ENCODE measurements around the gene SEC22C. TPM values are rescaled to one million over a fixed set of nuclear protein-coding genes. Genes with fewer than 3 reads are reported as not detected.
"Not testable (repeated sequence)": the region's sequence is repeated elsewhere in the genome, so short reads cannot be mapped to it uniquely, and the experiment has no call there.

Gene SEC22C
- total RNA-seq, 1 donor from 2014 or later, result 42.6 TPM

DNA sequence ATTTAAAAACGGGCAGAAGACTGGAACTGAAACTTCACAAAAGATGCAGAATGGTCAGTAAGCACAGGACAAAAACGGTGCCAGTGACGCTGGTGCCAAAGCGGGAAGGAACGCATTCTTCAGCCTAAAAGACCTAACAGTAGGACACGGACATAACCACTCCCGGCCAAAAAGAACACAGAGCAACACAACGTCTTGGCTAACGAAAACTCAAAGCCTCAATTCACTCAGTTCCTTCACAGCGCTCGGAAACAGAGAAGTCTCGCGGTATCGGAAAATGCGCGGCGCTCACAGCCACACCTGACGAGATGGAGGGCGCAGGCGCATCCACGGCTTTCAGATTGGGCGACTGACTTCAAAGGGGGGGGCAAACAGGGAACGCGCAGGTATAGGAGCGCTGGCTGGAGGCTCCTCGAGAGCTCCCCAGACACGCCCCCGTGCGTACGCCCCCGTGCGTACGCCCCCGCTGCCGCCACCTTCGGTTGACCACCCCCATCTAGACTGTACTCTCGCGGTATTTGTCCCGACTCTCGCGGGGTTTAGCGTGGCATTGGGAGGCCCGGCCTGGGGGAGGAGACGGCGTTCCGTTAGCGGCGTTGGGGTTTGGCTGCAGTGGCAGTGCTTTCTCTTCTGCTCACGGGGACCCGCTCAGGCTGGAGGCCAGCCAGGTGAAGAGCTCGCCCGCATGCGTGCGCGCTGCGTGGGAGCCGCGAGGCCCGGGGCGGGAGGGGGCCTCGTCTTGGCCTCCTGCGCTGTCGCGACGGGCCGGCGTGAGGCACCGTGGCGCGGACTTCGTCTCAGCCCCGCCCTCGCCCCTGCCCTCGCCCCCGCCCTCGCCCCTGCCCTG is 18.6 kb upstream of the SEC22C start, which contains the start of gene NKTR:
TSS of gene NKTR (plus strand) at position 576 of the 847 bp plus-strand sequence. CDS start 321 bp downstream, outside the sequence.
- TF ChIP-seq, protein P1, sequence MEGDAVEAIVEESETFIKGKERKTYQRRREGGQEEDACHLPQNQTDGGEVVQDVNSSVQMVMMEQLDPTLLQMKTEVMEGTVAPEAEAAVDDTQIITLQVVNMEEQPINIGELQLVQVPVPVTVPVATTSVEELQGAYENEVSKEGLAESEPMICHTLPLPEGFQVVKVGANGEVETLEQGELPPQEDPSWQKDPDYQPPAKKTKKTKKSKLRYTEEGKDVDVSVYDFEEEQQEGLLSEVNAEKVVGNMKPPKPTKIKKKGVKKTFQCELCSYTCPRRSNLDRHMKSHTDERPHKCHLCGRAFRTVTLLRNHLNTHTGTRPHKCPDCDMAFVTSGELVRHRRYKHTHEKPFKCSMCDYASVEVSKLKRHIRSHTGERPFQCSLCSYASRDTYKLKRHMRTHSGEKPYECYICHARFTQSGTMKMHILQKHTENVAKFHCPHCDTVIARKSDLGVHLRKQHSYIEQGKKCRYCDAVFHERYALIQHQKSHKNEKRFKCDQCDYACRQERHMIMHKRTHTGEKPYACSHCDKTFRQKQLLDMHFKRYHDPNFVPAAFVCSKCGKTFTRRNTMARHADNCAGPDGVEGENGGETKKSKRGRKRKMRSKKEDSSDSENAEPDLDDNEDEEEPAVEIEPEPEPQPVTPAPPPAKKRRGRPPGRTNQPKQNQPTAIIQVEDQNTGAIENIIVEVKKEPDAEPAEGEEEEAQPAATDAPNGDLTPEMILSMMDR (IDR thresholded peaks at IDR 0.05; ENCODE audit: unreplicated experiment), result no peak
- peak within 1 kb of the TSS; percentile 99 for H3K27ac Mint-ChIP-seq
- H3K27me3 Mint-ChIP-seq (ENCODE audit: low read depth), result no peaks in the 10 kb centered on the region
- H3K4me1 Mint-ChIP-seq, result peaks cover 18% of the 10 kb centered on the region
- peaks cover 17% of the 10 kb centered on the region for H3K36me3 Mint-ChIP-seq
- DNase-seq (ENCODE audit: low spot score in 2 of 2, unreplicated experiment in 2 of 2), result peak; percentile 98 to 100
- H3K4me3 Mint-ChIP-seq, result peak within 1 kb of the TSS; percentile 84
- H3K9me3 Mint-ChIP-seq, result peaks cover 5% of the 10 kb centered on the region

DNA sequence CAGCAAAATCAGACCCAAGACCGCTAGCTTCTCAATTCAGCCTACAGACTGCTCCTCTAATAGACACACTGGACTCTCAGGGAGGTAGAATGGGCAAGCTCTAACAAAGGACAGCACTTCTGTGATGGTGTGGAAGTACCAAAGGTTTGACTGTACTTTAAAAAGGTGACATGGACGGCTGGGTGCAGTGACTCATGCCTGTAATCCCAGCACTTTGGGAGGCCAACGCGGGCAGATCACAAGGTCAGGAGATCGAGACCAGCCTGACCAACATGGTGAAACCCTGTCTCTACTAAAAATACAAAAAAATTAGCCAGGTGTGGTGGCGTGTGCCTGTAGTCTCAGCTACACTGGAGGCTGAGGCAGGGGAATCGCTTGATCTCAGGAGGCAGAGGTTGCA is 15.3 kb upstream of the SEC22C start:
- not testable (repeated sequence) for H3K27me3 Mint-ChIP-seq (ENCODE audit: low read depth); H3K4me3 Mint-ChIP-seq; DNase-seq (ENCODE audit: low spot score in 2 of 2, unreplicated experiment in 2 of 2); H3K9me3 Mint-ChIP-seq; H3K27ac Mint-ChIP-seq; H3K4me1 Mint-ChIP-seq
- peaks cover 13% of the 10 kb centered on the region for H3K36me3 Mint-ChIP-seq

DNA sequence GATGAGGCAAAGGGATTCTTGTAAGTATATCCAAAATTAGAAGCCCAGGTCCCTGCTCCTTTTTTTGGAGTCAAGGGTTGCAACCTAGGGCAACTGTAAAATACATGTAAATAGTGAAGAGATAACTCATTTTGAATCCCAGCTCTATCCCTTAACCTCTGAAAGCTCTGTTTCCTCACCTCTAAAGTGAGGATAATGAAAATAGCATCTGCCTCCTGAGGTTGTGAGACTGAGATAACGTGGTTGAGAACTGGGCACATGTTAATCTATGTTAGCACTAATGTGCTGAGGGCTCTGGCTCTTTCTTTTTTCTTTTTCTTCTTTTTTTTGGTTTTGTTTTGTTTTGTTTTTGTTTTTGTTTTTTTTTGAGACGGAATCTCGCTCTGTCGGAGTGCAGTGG is 13.9 kb upstream of the SEC22C start:
- TF ChIP-seq, protein P1 (IDR thresholded peaks at IDR 0.05; ENCODE audit: unreplicated experiment), result no peak
- no peak overlapping the region for H3K4me3 Mint-ChIP-seq
- DNase-seq (ENCODE audit: low spot score in 2 of 2, unreplicated experiment in 2 of 2), result no peak
- no peak overlapping the region for H3K27ac Mint-ChIP-seq
- no peaks in the 10 kb centered on the region for H3K27me3 Mint-ChIP-seq (ENCODE audit: low read depth)
- H3K4me1 Mint-ChIP-seq, result peaks cover 13% of the 10 kb centered on the region
- no peaks in the 10 kb centered on the region for H3K9me3 Mint-ChIP-seq
- peaks cover 13% of the 10 kb centered on the region for H3K36me3 Mint-ChIP-seq

- H3K4me3 Mint-ChIP-seq, result no peak overlapping the region
- TF ChIP-seq, protein P1 (IDR thresholded peaks at IDR 0.05; ENCODE audit: unreplicated experiment), result no peak
- H3K9me3 Mint-ChIP-seq, result no peaks in the 10 kb centered on the region
- peaks cover 20% of the 10 kb centered on the region for H3K4me1 Mint-ChIP-seq
- no peaks in the 10 kb centered on the region for H3K27me3 Mint-ChIP-seq (ENCODE audit: low read depth)
- no peak overlapping the region for H3K27ac Mint-ChIP-seq
- peaks cover 13% of the 10 kb centered on the region for H3K36me3 Mint-ChIP-seq
- no peak for DNase-seq (ENCODE audit: low spot score in 2 of 2, unreplicated experiment in 2 of 2)
Measured at GRCh38 chr3:42593635-42594034, 11.9 kb upstream of the SEC22C start.

DNA sequence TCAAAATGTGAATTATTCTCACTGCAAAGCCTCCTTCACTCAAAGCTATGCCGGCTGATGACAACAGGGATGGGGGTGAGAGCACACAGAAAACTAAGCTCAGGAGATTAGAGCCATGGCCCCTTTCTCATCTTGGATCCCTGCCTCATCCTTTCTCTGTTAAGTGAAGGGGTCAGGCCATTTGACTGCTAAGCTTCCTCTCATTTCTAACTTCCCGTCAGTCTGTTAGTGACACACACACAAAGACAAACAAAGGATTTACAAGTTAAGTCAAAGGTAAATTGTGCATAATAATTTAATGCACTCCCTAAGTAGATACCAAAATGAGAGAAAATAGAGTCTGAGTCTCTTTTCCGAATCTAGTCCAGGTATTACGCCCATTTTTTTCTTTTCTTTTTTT is 10.0 kb upstream of the SEC22C start:
- DNase-seq (ENCODE audit: low spot score in 2 of 2, unreplicated experiment in 2 of 2), result no peak
- peaks cover 8% of the 10 kb centered on the region for H3K36me3 Mint-ChIP-seq
- H3K4me1 Mint-ChIP-seq, result peaks cover 18% of the 10 kb centered on the region
- TF ChIP-seq, protein P1 (IDR thresholded peaks at IDR 0.05; ENCODE audit: unreplicated experiment), result no peak
- H3K27ac Mint-ChIP-seq, result peak overlapping the region; percentile 56
- no peaks in the 10 kb centered on the region for H3K27me3 Mint-ChIP-seq (ENCODE audit: low read depth)
- peak overlapping the region; percentile 98 for H3K4me3 Mint-ChIP-seq
- no peaks in the 10 kb centered on the region for H3K9me3 Mint-ChIP-seq

DNA sequence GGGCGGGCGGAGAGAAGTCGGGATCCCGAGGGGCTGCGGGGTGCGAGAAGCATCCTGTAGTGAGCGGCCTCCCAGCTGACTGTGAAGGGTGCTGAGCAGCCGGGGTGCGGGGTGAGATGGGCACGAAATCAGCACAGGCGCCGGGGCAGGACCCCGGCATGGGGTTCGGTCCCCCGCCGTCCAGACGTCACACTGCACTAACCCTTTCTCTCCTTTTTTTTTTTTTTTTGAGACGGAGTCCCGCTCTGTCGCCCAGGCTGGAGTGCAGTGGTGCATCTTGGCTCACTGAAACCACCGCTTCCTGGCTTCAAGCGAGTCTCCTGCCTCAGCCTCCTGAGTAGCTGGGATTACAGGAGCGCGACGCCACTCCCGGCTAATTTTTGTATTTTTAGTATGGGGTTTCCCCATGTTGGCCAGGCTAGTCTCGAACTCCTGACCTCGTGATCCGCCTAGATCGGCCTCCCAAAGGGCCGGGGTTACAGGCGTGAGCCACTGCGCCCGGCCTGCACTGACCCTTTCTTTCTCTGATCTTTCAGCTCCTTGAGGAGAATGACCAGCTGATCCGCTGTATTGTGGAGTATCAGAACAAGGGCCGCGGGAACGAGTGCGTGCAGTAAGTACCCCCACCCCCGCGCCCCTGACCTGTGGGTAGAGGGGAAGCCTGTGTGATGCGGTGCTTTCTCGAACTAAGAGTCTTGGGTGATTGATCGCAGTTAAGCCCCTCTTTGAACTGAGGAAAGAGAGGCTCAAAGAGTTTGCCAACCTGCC is 9.4 kb upstream of the SEC22C start:
- Mint-ChIP-seq H3K27ac (peak overlapping the region; percentile 99), H3K9me3 (no peaks in the 10 kb centered on the region), H3K27me3 (ENCODE audit: low read depth) (no peaks in the 10 kb centered on the region), H3K36me3 (peaks cover 8% of the 10 kb centered on the region), H3K4me1 (peaks cover 18% of the 10 kb centered on the region), H3K4me3 (peak overlapping the region; percentile 98)
- no peak for DNase-seq (ENCODE audit: low spot score in 2 of 2, unreplicated experiment in 2 of 2)
- TF ChIP-seq, protein P1 (IDR thresholded peaks at IDR 0.05; ENCODE audit: unreplicated experiment), result no peak
